Hepatocyte (in vitro differentiated cells): ENCODE data around the gene LINC00632.

ENCODE experiments used
- CTCF ChIP-seq: fragments of 200-600 bp; sonication (generic); IDR thresholded peaks from 2 replicates; pipeline ENCODE4 v1.5.1; 2016; ENCODE audit warnings: antibody characterized with exemption, mild to moderate bottlenecking; ENCODE audit not compliant: poor library complexity
- EZH2 ChIP-seq: fragments of 200-600 bp; sonication (generic); IDR thresholded peaks from 2 replicates; pipeline ENCODE4 v1.6.1; 2016; ENCODE audit warnings: antibody characterized with exemption, mild to moderate bottlenecking, borderline replicate concordance

- TF ChIP-seq CTCF (no peak), EZH2 (no peak)
Observed at GRCh38 chrX:140723121-140723715, 13.7 kb downstream of the LINC00632 start.
